Suprapubic skin (tissue), 4 donors: ENCODE results near the gene PNLDC1. TPM values are rescaled to one million over a fixed set of nuclear protein-coding genes. Genes with fewer than 3 reads are reported as not detected.
A peak's percentile ranks its signal among the peaks of the same experiment; 100 is the strongest.

Experiments
- DNase-seq, 2 donors: peaks; one replicate each; pipeline ENCODE4 v3.0.0-alpha.2; 2019; ENCODE audit warnings: low spot score in 2 of 2
- H3K27ac ChIP-seq: fragments of 200-600 bp; sonication (generic); one replicate; pipeline ENCODE4 v1.5.1; 2019
- H3K27me3 ChIP-seq: fragments of 200-600 bp; sonication (generic); one replicate; pipeline ENCODE4 v1.5.1; 2019
- H3K36me3 ChIP-seq: fragments of 200-600 bp; sonication (generic); one replicate; pipeline ENCODE4 v1.5.1; 2019
- H3K4me1 ChIP-seq: fragments of 200-600 bp; sonication (generic); one replicate; pipeline ENCODE4 v1.5.1; 2019
- H3K4me3 ChIP-seq: fragments of 200-600 bp; sonication (generic); one replicate; pipeline ENCODE4 v1.5.1; 2019; ENCODE audit warnings: mild to moderate bottlenecking
- H3K9me3 ChIP-seq: fragments of 200-600 bp; sonication (generic); one replicate; pipeline ENCODE4 v1.5.1; 2019
- CTCF ChIP-seq, 2 donors: fragments of 200-600 bp in 1 of 2; fragments of 450-650 bp in 1 of 2; sonication (generic) in 1 of 2; IDR thresholded peaks; one replicate each; pipeline ENCODE4 v1.5.1; 2016 to 2019; ENCODE audit warnings: antibody characterized with exemption in 2 of 2, mild to moderate bottlenecking in 1 of 2, moderate library complexity in 1 of 2
- EP300 ChIP-seq: sonication (generic); formaldehyde crosslinking; IDR thresholded peaks from one replicate; pipeline ENCODE4 v1.6.1; 2017; ENCODE audit warnings: antibody characterized with exemption
- POLR2A ChIP-seq, 2 donors: fragments of 450-650 bp; IDR thresholded peaks; one replicate each; pipeline ENCODE4 v1.6.1; 2017; ENCODE audit warnings: antibody characterized with exemption in 2 of 2, mild to moderate bottlenecking in 2 of 2, moderate library complexity in 2 of 2
- POLR2AphosphoS5 ChIP-seq, 3 donors: sonication (generic); formaldehyde crosslinking; IDR thresholded peaks; one replicate each; pipeline ENCODE4 v1.6.1; 2017; ENCODE audit warnings: antibody characterized with exemption in 3 of 3
- WGBS: methylation state at CpG from one replicate; pipeline ENCODE4 v1.1.5; 2018; 5-methylcytosine and 5-hydroxymethylcytosine counted together
- total RNA-seq, 4 donors: library from RNA; depleted of rRNA; stranded (reverse); fragments of >200 nt; gene quantifications; one replicate each; pipeline ENCODE4 v1.1.0, GENCODE V29; 2016

Gene PNLDC1
- total RNA-seq, 4 donors from 2014 or later, result 1.1 to 4.4 (median 2.9) TPM

- no peak for TF ChIP-seq EP300
- no peak for TF ChIP-seq POLR2AphosphoS5 (IDR thresholded peaks at IDR 0.05)
- TF ChIP-seq CTCF (IDR thresholded peaks at IDR 0.05), result no peak
- TF ChIP-seq POLR2A (IDR thresholded peaks at IDR 0.05), result no peak
- WGBS, result 89% methylated on average over 21 of the region's 29 CpGs
- DNase-seq, result peak in 1 of 2 donors; percentile 71
- Histone ChIP-seq H3K4me3 (no peak overlapping the region), H3K9me3 (no peaks in the 10 kb centered on the region), H3K27me3 (no peaks in the 10 kb centered on the region), H3K27ac (no peak overlapping the region), H3K36me3 (no peaks in the 10 kb centered on the region), H3K4me1 (peaks cover 4% of the 10 kb centered on the region)
These were observed 36.8 kb downstream of the PNLDC1 start for GRCh38 chr6:159836718-159837490.

GRCh38 chr6:159837511-159837910, 37.4 kb downstream of the PNLDC1 start:
- Histone ChIP-seq H3K27ac (no peak overlapping the region), H3K4me3 (no peak overlapping the region), H3K27me3 (no peaks in the 10 kb centered on the region), H3K4me1 (peaks cover 4% of the 10 kb centered on the region), H3K36me3 (no peaks in the 10 kb centered on the region), H3K9me3 (no peaks in the 10 kb centered on the region)
- peak in 1 of 2 donors; percentile 74 for DNase-seq
- TF ChIP-seq POLR2AphosphoS5 (IDR thresholded peaks at IDR 0.05), result no peak
- TF ChIP-seq CTCF (IDR thresholded peaks at IDR 0.05), result no peak
- no peak for TF ChIP-seq POLR2A (IDR thresholded peaks at IDR 0.05)
- TF ChIP-seq EP300, result no peak
- 90% methylated on average over 8 of the region's 8 CpGs for WGBS

GRCh38 chr6:159838020-159838744, 38.1 kb downstream of the PNLDC1 start:
- Histone ChIP-seq H3K36me3 (no peaks in the 10 kb centered on the region), H3K4me1 (peaks cover 3% of the 10 kb centered on the region), H3K27ac (no peak overlapping the region), H3K4me3 (no peak overlapping the region), H3K9me3 (no peaks in the 10 kb centered on the region), H3K27me3 (no peaks in the 10 kb centered on the region)
- TF ChIP-seq POLR2AphosphoS5 (IDR thresholded peaks at IDR 0.05) (no peak), POLR2A (IDR thresholded peaks at IDR 0.05) (no peak), EP300 (no peak), CTCF (IDR thresholded peaks at IDR 0.05) (no peak)
- peak in 1 of 2 donors; percentile 43 for DNase-seq
- 80% methylated on average over 7 of the region's 7 CpGs for WGBS

GRCh38 chr6:159842035-159842434, 42.0 kb downstream of the PNLDC1 start:
- Histone ChIP-seq H3K9me3 (no peaks in the 10 kb centered on the region), H3K36me3 (no peaks in the 10 kb centered on the region), H3K4me1 (no peaks in the 10 kb centered on the region), H3K27ac (no peak overlapping the region), H3K27me3 (no peaks in the 10 kb centered on the region), H3K4me3 (no peak overlapping the region)
- WGBS, result 85% methylated on average over 4 of the region's 4 CpGs
- no peak for DNase-seq
- TF ChIP-seq EP300, result no peak
- no peak for TF ChIP-seq CTCF (IDR thresholded peaks at IDR 0.05)
- TF ChIP-seq POLR2AphosphoS5 (IDR thresholded peaks at IDR 0.05), result no peak
- no peak for TF ChIP-seq POLR2A (IDR thresholded peaks at IDR 0.05)
